ENCODE measurements around the gene UFSP2. TPM values are rescaled to one million over a fixed set of nuclear protein-coding genes. Genes with fewer than 3 reads are reported as not detected.

Gene UFSP2
- polyA plus RNA-seq, 1 donor (not counting 4 experiments of a cell fraction or from before 2014, with no cell fraction given) = 41.7 TPM

GRCh38 chr4:185461565-185461964 is 35.8 kb upstream of the UFSP2 start:
- H4K20me1 ChIP-seq (ENCODE audit: control insufficient read depth, extremely low read depth, insufficient read depth, low read length) = no peaks in the 10 kb centered on the region
- peaks cover 3% of the 10 kb centered on the region for H3K27me3 ChIP-seq (ENCODE audit: control insufficient read depth, extremely low read depth, insufficient read depth, low read length)
- H3K9ac ChIP-seq (ENCODE audit: control insufficient read depth, extremely low read depth, insufficient read depth, low read length) = no peak overlapping the region
- FAIRE-seq (no peak), DNase-seq (ENCODE audit: low read depth, low spot score) (no peak)
- no peak overlapping the region for H2AFZ ChIP-seq (ENCODE audit: control insufficient read depth, low read length)
- no peaks in the 10 kb centered on the region for H3K79me2 ChIP-seq (ENCODE audit: control insufficient read depth, insufficient read depth, low read length)
- no peaks in the 10 kb centered on the region for H3K36me3 ChIP-seq (ENCODE audit: control insufficient read depth in 2 of 2, extremely low read depth in 1 of 2, insufficient read depth in 2 of 2, low read length in 2 of 2)
- H3K4me2 ChIP-seq (ENCODE audit: control insufficient read depth, extremely low read depth, insufficient read depth, low read depth, low read length) = no peak overlapping the region
- no peaks in the 10 kb centered on the region for H3K9me3 ChIP-seq (ENCODE audit: control insufficient read depth, low read depth, low read length)
- no peaks in the 10 kb centered on the region for H3K9me1 ChIP-seq (ENCODE audit: control insufficient read depth, extremely low read depth, insufficient read depth, low read length)
- H3K4me3 ChIP-seq (ENCODE audit: control insufficient read depth in 2 of 3, extremely low read depth in 1 of 3, insufficient read depth in 2 of 3, low read depth in 1 of 3, low read length in 3 of 3) = no peak overlapping the region
- no peak overlapping the region for H3K27ac ChIP-seq (ENCODE audit: control insufficient read depth, insufficient read depth, low read length)
- dilution Hi-C loops (cut with MboI; ENCODE audit: extremely low pct_ligation_motif_present, low sequenced_read_pairs) = no loop called here
- no peak for TF ChIP-seq EZH2 (IDR thresholded peaks at IDR 0.05; ENCODE audit: low read length)
- TF ChIP-seq, protein P1, sequence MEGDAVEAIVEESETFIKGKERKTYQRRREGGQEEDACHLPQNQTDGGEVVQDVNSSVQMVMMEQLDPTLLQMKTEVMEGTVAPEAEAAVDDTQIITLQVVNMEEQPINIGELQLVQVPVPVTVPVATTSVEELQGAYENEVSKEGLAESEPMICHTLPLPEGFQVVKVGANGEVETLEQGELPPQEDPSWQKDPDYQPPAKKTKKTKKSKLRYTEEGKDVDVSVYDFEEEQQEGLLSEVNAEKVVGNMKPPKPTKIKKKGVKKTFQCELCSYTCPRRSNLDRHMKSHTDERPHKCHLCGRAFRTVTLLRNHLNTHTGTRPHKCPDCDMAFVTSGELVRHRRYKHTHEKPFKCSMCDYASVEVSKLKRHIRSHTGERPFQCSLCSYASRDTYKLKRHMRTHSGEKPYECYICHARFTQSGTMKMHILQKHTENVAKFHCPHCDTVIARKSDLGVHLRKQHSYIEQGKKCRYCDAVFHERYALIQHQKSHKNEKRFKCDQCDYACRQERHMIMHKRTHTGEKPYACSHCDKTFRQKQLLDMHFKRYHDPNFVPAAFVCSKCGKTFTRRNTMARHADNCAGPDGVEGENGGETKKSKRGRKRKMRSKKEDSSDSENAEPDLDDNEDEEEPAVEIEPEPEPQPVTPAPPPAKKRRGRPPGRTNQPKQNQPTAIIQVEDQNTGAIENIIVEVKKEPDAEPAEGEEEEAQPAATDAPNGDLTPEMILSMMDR (optimal IDR thresholded peaks at IDR 0.05 in 1 of 3, IDR thresholded peaks at IDR 0.05 in 1 of 3, conservative IDR thresholded peaks at IDR 0.05 in 1 of 3; ENCODE audit: extremely low read depth in 1 of 3, insufficient read depth in 2 of 3, low read length in 3 of 3) = no peak
- H3K4me1 ChIP-seq (ENCODE audit: control insufficient read depth, extremely low read depth, insufficient read depth, low read length) = no peaks in the 10 kb centered on the region

GRCh38 chr4:185457136-185457535 is 31.4 kb upstream of the UFSP2 start:
- DNase-seq (ENCODE audit: low read depth, low spot score) = no peak
- Histone ChIP-seq H3K27ac (ENCODE audit: control insufficient read depth, insufficient read depth, low read length) (no peak overlapping the region), H3K4me1 (ENCODE audit: control insufficient read depth, extremely low read depth, insufficient read depth, low read length) (no peaks in the 10 kb centered on the region), H2AFZ (ENCODE audit: control insufficient read depth, low read length) (no peak overlapping the region), H3K79me2 (ENCODE audit: control insufficient read depth, insufficient read depth, low read length) (no peaks in the 10 kb centered on the region), H3K4me3 (ENCODE audit: control insufficient read depth in 2 of 3, extremely low read depth in 1 of 3, insufficient read depth in 2 of 3, low read depth in 1 of 3, low read length in 3 of 3) (no peak overlapping the region), H3K9ac (ENCODE audit: control insufficient read depth, extremely low read depth, insufficient read depth, low read length) (no peak overlapping the region), H3K9me1 (ENCODE audit: control insufficient read depth, extremely low read depth, insufficient read depth, low read length) (no peaks in the 10 kb centered on the region), H3K27me3 (ENCODE audit: control insufficient read depth, extremely low read depth, insufficient read depth, low read length) (no peaks in the 10 kb centered on the region), H4K20me1 (ENCODE audit: control insufficient read depth, extremely low read depth, insufficient read depth, low read length) (no peaks in the 10 kb centered on the region), H3K9me3 (ENCODE audit: control insufficient read depth, low read depth, low read length) (no peaks in the 10 kb centered on the region), H3K36me3 (ENCODE audit: control insufficient read depth in 2 of 2, extremely low read depth in 1 of 2, insufficient read depth in 2 of 2, low read length in 2 of 2) (no peaks in the 10 kb centered on the region), H3K4me2 (ENCODE audit: control insufficient read depth, extremely low read depth, insufficient read depth, low read depth, low read length) (no peak overlapping the region)
- TF ChIP-seq EZH2 (IDR thresholded peaks at IDR 0.05; ENCODE audit: low read length) = no peak
- TF ChIP-seq, protein P1 (optimal IDR thresholded peaks at IDR 0.05 in 1 of 3, IDR thresholded peaks at IDR 0.05 in 1 of 3, conservative IDR thresholded peaks at IDR 0.05 in 1 of 3; ENCODE audit: extremely low read depth in 1 of 3, insufficient read depth in 2 of 3, low read length in 3 of 3) = no peak
- no peak for FAIRE-seq
- dilution Hi-C loops (cut with MboI; ENCODE audit: extremely low pct_ligation_motif_present, low sequenced_read_pairs) = no loop called here

Measured in keratinocyte (primary cell).